ENCODE measurements around the gene LTBP1. TPM values are rescaled to one million over a fixed set of nuclear protein-coding genes. Genes with fewer than 3 reads are reported as not detected.

Gene LTBP1
- total RNA-seq, 4 donors from 2014 or later: 5.1 to 12.9 (median 10.7) TPM

GRCh38 chr2:33326100-33326499 lies 379.3 kb downstream of the LTBP1 start:
- no peak for TF ChIP-seq CTCF (IDR thresholded peaks at IDR 0.05)
- no peak for TF ChIP-seq POLR2A (IDR thresholded peaks at IDR 0.05)
- intact Hi-C loops (cut with DNase I): no loop called here
- H3K9me3 ChIP-seq: no peaks in the 10 kb centered on the region
- no peak overlapping the region for H3K27ac ChIP-seq
- no peak overlapping the region for H3K4me3 ChIP-seq (replicated peaks in 1 of 3)
- no peaks in the 10 kb centered on the region for H3K27me3 ChIP-seq
- no peaks in the 10 kb centered on the region for H3K4me1 ChIP-seq
- no peak for DNase-seq
- H3K36me3 ChIP-seq: no peaks in the 10 kb centered on the region
- WGBS, 2 donors: 94 to 98% methylated on average over 4 of the region's 4 CpGs

DNA sequence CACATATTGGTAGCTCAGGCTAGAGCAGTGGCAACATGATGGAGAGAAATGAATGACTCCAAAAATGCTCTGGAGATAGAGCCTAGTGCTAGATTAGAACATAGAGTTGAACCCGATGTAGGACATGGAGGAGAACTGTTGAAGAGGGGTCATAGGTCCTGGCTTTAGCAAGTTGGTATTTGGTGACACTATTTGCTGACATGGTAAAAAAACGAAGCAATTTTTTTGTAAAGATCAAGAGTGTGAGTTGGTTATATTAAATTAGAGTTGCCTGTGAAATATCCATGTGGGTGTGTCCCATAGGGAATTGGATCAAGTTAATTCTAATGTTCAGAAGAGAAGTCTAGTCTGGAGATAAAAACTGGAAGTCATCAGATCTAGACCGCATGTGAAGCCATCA lies 386.7 kb downstream of the LTBP1 start:
- intact Hi-C loops (cut with DNase I): no loop called here
- Histone ChIP-seq H3K27me3 (no peaks in the 10 kb centered on the region), H3K4me3 (replicated peaks in 1 of 3) (no peak overlapping the region), H3K4me1 (no peaks in the 10 kb centered on the region), H3K9me3 (no peaks in the 10 kb centered on the region), H3K36me3 (no peaks in the 10 kb centered on the region), H3K27ac (no peak overlapping the region)
- no peak for DNase-seq
- no peak for TF ChIP-seq CTCF (IDR thresholded peaks at IDR 0.05)
- no peak for TF ChIP-seq POLR2A (IDR thresholded peaks at IDR 0.05)
- 90 to 91% methylated on average over 3 of the region's 3 CpGs for WGBS, 2 donors

- Histone ChIP-seq H3K27me3 (no peaks in the 10 kb centered on the region), H3K36me3 (no peaks in the 10 kb centered on the region), H3K27ac (no peak overlapping the region), H3K9me3 (no peaks in the 10 kb centered on the region), H3K4me1 (no peaks in the 10 kb centered on the region), H3K4me3 (replicated peaks in 1 of 3) (no peak overlapping the region)
- TF ChIP-seq CTCF (IDR thresholded peaks at IDR 0.05) (no peak), POLR2A (IDR thresholded peaks at IDR 0.05) (no peak)
- intact Hi-C loops (cut with DNase I): no loop called here
- DNase-seq: no peak
- 92 to 95% methylated on average over 4 of the region's 4 CpGs for WGBS, 2 donors
Observed at GRCh38 chr2:33334083-33334482, 387.3 kb downstream of the LTBP1 start.

GRCh38 chr2:33335516-33335915 lies 388.8 kb downstream of the LTBP1 start:
- H3K4me3 ChIP-seq (replicated peaks in 1 of 3): no peak overlapping the region
- WGBS, 2 donors: 94 to 98% methylated on average over 3 of the region's 3 CpGs
- intact Hi-C loops (cut with DNase I): no loop called here
- no peaks in the 10 kb centered on the region for H3K36me3 ChIP-seq
- DNase-seq: no peak
- TF ChIP-seq POLR2A (IDR thresholded peaks at IDR 0.05): no peak
- peaks cover 0 to 3% of the 10 kb centered on the region in 2 donors for H3K4me1 ChIP-seq
- H3K27me3 ChIP-seq: no peaks in the 10 kb centered on the region
- no peaks in the 10 kb centered on the region for H3K9me3 ChIP-seq
- no peak overlapping the region for H3K27ac ChIP-seq

DNA sequence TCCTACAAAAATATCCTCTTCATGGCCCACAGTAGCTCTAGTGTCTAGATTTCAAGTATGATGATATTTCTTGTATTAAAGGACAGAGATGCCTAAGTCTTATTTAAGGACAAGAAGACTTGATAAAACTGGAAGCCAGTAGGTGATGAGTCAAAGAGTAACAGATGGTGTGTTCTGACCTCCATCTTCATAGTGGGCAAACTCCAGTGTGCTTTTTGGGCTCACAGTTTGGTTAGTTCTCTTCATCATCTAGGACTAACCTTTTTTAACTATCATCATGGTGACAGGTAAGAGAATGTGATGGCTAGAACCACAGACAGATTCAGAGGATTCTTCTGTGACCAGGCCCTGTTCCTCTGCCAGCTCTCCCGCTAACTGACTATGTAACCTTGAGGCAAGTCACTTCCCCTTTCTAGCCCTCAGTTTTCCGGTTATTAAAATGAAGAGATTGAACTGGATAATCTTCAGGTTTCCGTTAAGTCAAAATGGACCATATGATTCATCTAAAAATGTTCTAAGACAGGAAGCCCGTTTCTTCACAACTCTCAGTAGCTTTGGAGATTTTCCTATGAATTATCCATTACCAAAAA lies 389.4 kb downstream of the LTBP1 start:
- no peak overlapping the region for H3K4me3 ChIP-seq (replicated peaks in 1 of 3)
- H3K9me3 ChIP-seq: no peaks in the 10 kb centered on the region
- TF ChIP-seq CTCF (IDR thresholded peaks at IDR 0.05): no peak
- 81 to 85% methylated on average over 4 of the region's 4 CpGs for WGBS, 2 donors
- intact Hi-C loops (cut with DNase I): no loop called here
- peaks cover 0 to 3% of the 10 kb centered on the region in 2 donors for H3K4me1 ChIP-seq
- H3K27ac ChIP-seq: no peak overlapping the region
- no peak for DNase-seq
- H3K27me3 ChIP-seq: no peaks in the 10 kb centered on the region
- H3K36me3 ChIP-seq: no peaks in the 10 kb centered on the region
